ENCODE results near the gene ARPC1A.
A peak's percentile ranks its signal among the peaks of the same experiment; 100 is the strongest.

Gene ARPC1A

DNA sequence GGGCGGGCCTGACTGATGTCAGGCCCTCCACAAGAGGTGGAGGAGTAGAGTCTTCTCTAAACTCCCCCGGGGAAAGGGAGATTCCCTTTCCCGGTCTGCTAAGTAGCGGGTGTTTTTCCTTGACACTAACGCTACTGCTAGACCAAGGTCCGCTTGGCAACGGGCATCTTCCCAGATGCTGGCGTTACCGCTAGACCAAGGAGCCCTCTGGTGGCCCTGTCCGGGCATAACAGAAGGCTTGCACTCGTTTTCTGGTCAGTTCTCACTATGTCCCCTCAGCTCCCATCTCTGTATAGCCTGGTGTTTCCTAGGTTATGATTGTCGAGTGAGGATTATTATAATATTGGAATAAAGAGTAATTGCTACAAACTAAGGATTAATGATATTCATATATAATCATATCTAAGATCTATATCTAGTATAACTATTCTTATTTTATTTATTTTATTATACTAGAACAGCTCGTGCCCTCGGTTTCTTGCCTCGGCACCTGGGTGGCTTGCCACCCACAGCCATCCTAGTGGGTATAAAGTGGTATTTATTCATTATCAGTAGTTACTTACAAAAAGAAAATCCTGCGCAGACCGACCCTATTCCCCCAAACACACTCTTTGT lies 89.9 kb downstream of the ARPC1A start:
- DNase-seq: peak; percentile 38
